PC-9 (cell line): ENCODE measurements around the gene EYA4. TPM values are rescaled to one million over a fixed set of nuclear protein-coding genes. Genes with fewer than 3 reads are reported as not detected.

Experiments used
- BruUV-seq: library from RNA; stranded (reverse); fragments of 400-500 nt; replicated peaks from 2 replicates; lab custom pipeline; 2021; lab: Mats Ljungman, UMichigan
- CTCF ChIA-PET: fragments of 300-600 bp; sonication (Branson Sonifier 250); formaldehyde crosslinking; loops from one replicate; lab custom pipeline; 2022; ENCODE audit warnings: antibody characterized with exemption; lab: Charles Lee
- POLR2A ChIA-PET: fragments of 300-600 bp; sonication (Branson Sonifier 250); formaldehyde crosslinking; loops from one replicate; lab custom pipeline; 2022; ENCODE audit warnings: antibody characterized with exemption; ENCODE audit not compliant: unreplicated experiment; lab: Charles Lee
- DNase-seq, 2 experiments: peaks; one replicate each; pipeline versions ENCODE4 v3.0.0 to v3.0.0-alpha.2; 2015 to 2022; ENCODE audit warnings: mixed read lengths in 1 of 2
- H2AFZ ChIP-seq: fragments of 200-600 bp; sonication (generic); 2 replicates; pipeline ENCODE4 v1.8.1; 2017; ENCODE audit warnings: antibody characterized with exemption
- H3F3A ChIP-seq: fragments of 200-600 bp; sonication (generic); 2 replicates; pipeline ENCODE4 v1.8.1; 2017; ENCODE audit warnings: antibody characterized with exemption, mild to moderate bottlenecking, low read depth; ENCODE audit not compliant: insufficient read depth
- H3K27ac ChIP-seq: fragments of 200-600 bp; sonication (generic); 2 replicates; pipeline ENCODE4 v1.6.1; 2016; ENCODE audit warnings: mixed run types
- H3K27me3 ChIP-seq: fragments of 200-600 bp; sonication (generic); 2 replicates; pipeline ENCODE4 v1.6.1; 2016; ENCODE audit warnings: low read depth, mixed run types; ENCODE audit not compliant: insufficient read depth
- H3K36me3 ChIP-seq: fragments of 200-600 bp; sonication (generic); 2 replicates; pipeline ENCODE4 v1.6.1; 2016; ENCODE audit warnings: low read depth, mixed run types
- H3K4me1 ChIP-seq: fragments of 200-600 bp; sonication (generic); replicated peaks from 2 replicates; pipeline ENCODE4 v1.6.1; 2016; ENCODE audit warnings: mixed run types; ENCODE audit not compliant: insufficient read depth
- H3K4me2 ChIP-seq: fragments of 200-600 bp; sonication (generic); 2 replicates; pipeline ENCODE4 v1.6.1; 2017; ENCODE audit warnings: mixed run types
- H3K4me3 ChIP-seq: fragments of 200-600 bp; sonication (generic); 2 replicates; pipeline ENCODE4 v1.6.1; 2016; ENCODE audit warnings: mixed run types
- H3K79me2 ChIP-seq: fragments of 200-600 bp; sonication (generic); 2 replicates; pipeline ENCODE4 v1.6.1; 2017; ENCODE audit warnings: low read depth, mixed run types
- H3K9me2 ChIP-seq: fragments of 200-600 bp; sonication (generic); 2 replicates; pipeline ENCODE4 v1.8.1; 2017; ENCODE audit warnings: mild to moderate bottlenecking; ENCODE audit not compliant: insufficient read depth
- H3K9me3 ChIP-seq: fragments of 200-600 bp; sonication (generic); 2 replicates; pipeline ENCODE4 v1.8.1; 2016; ENCODE audit warnings: low read depth; ENCODE audit not compliant: insufficient read depth
- H4K20me1 ChIP-seq: fragments of 200-600 bp; sonication (generic); 2 replicates; pipeline ENCODE4 v1.8.1; 2017; ENCODE audit not compliant: insufficient read depth
- CTCF ChIP-seq: fragments of 200-600 bp; sonication (generic); conservative IDR thresholded peaks from 2 replicates; pipeline ENCODE4 v1.6.1; 2017; ENCODE audit warnings: mixed run types, antibody characterized with exemption, mild to moderate bottlenecking, moderate library complexity
- EZH2 ChIP-seq: fragments of 200-600 bp; sonication (generic); IDR thresholded peaks from 2 replicates; pipeline ENCODE4 v1.8.0; 2017; ENCODE audit warnings: antibody characterized with exemption, low read depth
- intact Hi-C: fragments of 100-400 bp; cut with micrococcal nuclease; formaldehyde crosslinking; loops from one replicate; pipeline ENCODE4 v1.10.0; 2022; ENCODE audit not compliant: unreplicated experiment
- total RNA-seq: library from RNA; stranded (reverse); gene quantifications from 2 replicates; pipeline ENCODE4 v1.2.3, GENCODE V29; 2021

EYA4 gene
- total RNA-seq, 1 experiment from 2014 or later = 9.8 TPM

GRCh38 chr6:133315811-133316210 lies 74.7 kb downstream of the EYA4 start:
- H3K27me3 ChIP-seq = no peaks in the 10 kb centered on the region
- TF ChIP-seq EZH2 = no peak
- no peak for TF ChIP-seq CTCF
- H3K79me2 ChIP-seq = no peaks in the 10 kb centered on the region
- no peaks in the 10 kb centered on the region for H3F3A ChIP-seq
- no peak overlapping the region for H3K27ac ChIP-seq
- H2AFZ ChIP-seq = no peak overlapping the region
- H3K36me3 ChIP-seq = no peaks in the 10 kb centered on the region
- H3K4me1 ChIP-seq = no peaks in the 10 kb centered on the region
- H3K4me3 ChIP-seq = no peak overlapping the region
- intact Hi-C loops = no loop called here
- H4K20me1 ChIP-seq = no peaks in the 10 kb centered on the region
- DNase-seq = no peak
- POLR2A ChIA-PET = no interaction called here
- H3K9me2 ChIP-seq = no peaks in the 10 kb centered on the region
- no TSS peak for BruUV-seq
- no peak overlapping the region for H3K4me2 ChIP-seq
- CTCF ChIA-PET = no interaction called here
- H3K9me3 ChIP-seq = no peaks in the 10 kb centered on the region

- Histone ChIP-seq H3K4me1 (no peaks in the 10 kb centered on the region), H3K27me3 (no peaks in the 10 kb centered on the region), H3F3A (no peaks in the 10 kb centered on the region), H3K27ac (no peak overlapping the region), H3K9me2 (no peaks in the 10 kb centered on the region), H3K4me3 (no peak overlapping the region), H2AFZ (no peak overlapping the region), H3K36me3 (no peaks in the 10 kb centered on the region), H3K9me3 (no peaks in the 10 kb centered on the region), H3K79me2 (no peaks in the 10 kb centered on the region), H3K4me2 (no peak overlapping the region), H4K20me1 (no peaks in the 10 kb centered on the region)
- TF ChIP-seq CTCF (no peak), EZH2 (no peak)
- no TSS peak for BruUV-seq
- ChIA-PET CTCF (no interaction called here), POLR2A (no interaction called here)
- intact Hi-C loops = no loop called here
- no peak for DNase-seq
Measured at GRCh38 chr6:133317704-133318103, 76.5 kb downstream of the EYA4 start.

- ChIA-PET POLR2A (no interaction called here), CTCF (no interaction called here)
- DNase-seq = no peak
Measured at GRCh38 chr6:133326584-133326983, 85.4 kb downstream of the EYA4 start.

More at GRCh38 chr6:133326584-133326983, 85.4 kb downstream of the EYA4 start:
- H3K9me3 ChIP-seq = no peaks in the 10 kb centered on the region
- H3K36me3 ChIP-seq = no peaks in the 10 kb centered on the region
- TF ChIP-seq EZH2 (no peak), CTCF (no peak)
- no peaks in the 10 kb centered on the region for H3K9me2 ChIP-seq
- no peaks in the 10 kb centered on the region for H3K79me2 ChIP-seq
- no peaks in the 10 kb centered on the region for H3F3A ChIP-seq
- H4K20me1 ChIP-seq = no peaks in the 10 kb centered on the region; the same call in 1 of the 2 replicates
- no TSS peak for BruUV-seq
- H2AFZ ChIP-seq = no peak overlapping the region
- intact Hi-C loops = no loop called here
- no peaks in the 10 kb centered on the region for H3K4me1 ChIP-seq
- H3K4me3 ChIP-seq = no peak overlapping the region
- H3K27ac ChIP-seq = no peak overlapping the region
- H3K27me3 ChIP-seq = no peaks in the 10 kb centered on the region
- H3K4me2 ChIP-seq = no peak overlapping the region
